ENCODE results near the gene NR4A1.

The NR4A1 gene

DNA sequence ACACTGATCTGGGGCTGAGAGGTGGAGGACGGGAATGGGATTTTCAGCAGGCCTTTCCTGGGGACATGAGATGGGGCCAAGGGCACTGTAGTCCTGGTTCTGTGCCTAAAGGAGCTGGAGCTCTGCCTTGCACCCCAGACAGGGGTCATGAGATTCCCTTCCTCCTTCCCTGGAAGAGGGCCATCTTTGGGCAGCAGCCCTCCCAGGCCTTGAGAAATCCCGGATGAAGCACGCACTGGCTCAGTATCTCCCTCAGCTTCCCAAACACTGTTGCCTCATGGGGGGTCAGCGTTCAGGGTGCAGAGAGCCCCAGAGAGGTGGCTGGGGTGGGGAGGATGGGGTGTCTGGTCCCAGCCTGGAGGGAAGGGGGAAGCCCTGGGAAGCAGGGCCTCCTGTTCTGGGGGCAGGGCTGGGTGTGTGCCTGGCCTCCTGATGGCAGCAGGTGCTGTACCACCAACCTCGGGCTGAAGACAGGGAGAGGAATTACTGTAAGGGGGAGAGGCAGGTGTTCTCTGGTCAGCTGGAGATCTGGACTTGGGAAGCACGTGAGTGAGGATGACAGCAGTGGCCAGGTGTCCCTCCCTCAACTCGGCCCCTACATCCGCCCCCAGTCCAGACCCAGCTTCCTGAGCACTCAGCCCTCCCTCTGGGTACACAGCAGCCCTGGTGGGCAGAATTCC, 8.4 kb upstream of the NR4A1 start:
- no peak for DNase-seq

DNA sequence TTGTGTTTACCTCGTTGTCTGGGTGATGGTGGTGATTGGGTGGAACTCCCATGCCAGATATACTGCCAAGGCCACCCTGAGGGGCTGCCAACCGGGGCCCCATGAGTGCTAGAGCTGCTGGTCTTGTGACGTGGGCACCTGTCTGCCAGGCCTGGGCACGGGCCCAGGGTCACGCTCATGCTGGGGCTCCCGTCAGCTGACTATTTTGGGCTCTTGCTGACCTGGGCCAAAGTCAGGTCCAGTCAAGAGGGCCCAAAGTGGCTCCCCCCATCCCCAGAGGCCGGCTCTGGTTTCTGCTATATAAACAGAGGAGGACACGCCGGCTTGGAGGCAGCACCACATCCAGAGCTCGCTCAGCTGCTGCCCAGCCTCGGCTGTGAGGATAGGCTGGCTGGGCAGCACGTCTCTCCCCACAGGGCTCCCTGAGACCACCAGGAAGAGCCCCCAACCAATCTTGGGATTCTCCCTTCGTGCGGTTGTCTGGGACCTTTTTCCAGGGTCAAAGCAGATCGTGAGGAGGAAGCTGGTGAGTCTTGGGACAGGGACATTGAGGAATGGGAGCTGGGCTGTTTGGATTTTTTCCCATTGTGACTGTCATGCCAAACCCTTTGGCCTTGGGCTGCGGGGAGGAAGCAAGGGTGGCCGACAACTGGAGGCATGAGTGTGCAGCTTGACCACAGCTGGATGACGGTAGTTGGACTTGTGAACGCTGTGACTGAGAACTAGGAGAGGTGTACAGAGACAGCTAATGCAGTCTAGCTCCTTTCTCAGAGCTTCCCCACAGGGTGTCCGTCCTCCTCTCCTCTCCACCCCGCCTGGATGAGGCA, 7.6 kb upstream of the NR4A1 start:
- DNase-seq = no peak

DNA sequence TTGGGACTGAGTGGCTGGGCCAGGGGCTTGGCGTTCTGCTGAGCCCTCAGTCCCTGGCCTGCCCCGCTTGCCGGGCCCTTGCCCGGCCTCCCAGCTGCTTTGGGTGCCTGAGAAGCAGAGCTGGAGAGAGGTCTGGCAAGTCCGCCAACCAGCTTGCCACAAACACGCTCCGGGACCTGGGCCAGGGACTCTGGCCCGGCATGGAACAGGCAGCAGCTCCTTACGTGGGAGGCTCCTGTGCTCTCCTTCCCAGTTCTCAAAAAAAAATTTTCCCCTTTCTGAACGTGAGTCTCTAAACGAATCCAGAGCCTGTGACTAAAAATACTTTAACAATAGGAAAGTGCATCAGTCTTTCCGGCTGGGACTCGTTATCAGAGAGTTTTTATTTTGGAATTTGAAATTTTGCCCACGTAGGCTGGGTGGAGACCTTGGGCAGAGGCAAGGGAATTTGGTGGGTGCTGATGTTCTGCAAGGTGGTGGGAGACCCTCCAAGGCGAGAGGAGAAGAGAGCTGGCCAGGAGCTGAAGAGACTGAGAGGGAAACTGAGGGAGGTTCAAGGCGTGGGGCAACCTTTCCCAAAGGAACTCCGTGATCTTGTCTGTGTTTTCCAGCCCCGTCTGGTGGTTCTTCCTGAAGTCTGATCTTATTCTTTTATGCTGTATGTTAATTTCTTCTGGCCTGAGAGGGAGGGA, 6.8 kb upstream of the NR4A1 start:
- DNase-seq = no peak

GRCh38 chr12:52045794-52046199, 5.4 kb upstream of the NR4A1 start:
- no peak for DNase-seq

DNA sequence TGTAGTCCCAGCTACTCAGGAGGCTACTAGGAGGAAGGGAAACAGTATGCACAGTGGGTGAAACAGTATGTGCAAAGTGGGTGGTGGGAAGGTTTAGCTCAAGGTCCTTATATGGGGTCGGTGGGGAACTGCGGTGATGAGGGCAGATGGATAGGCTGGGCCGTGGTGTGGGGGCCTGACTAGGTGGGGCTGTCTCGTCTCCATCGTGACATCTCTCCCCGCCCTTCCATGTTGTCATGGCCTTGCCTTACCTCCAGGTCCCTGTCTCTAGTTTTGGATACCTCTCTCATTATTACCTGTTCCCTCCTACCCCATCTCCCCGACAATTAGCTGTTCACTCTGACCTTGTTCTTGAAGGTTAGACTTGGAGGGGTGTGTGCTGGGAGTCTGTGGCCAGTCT, 4.4 kb upstream of the NR4A1 start:
- DNase-seq = no peak

- no peak for DNase-seq
Observed at GRCh38 chr12:52049286-52049685, 2.0 kb upstream of the NR4A1 start.

DNA sequence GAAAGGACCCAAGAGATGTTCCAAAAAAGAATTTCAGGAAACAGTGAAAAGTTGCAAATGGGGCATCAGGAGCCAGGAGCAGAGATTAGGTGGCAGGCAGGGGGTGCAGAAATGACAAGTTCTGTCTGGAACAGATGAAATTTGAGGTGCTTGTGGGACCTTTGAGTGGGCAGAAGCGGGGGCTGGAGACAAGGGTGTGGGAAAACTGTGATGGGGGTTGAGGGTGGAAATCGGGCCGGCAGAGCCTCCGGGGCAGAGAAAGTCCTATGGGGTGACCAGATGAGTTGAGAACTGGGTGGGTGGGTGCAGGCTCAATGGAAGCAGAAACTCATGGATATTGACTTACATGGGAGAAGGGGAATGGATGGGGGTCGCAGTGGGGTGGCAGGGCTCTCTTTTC, 1.6 kb upstream of the NR4A1 start:
- DNase-seq = no peak

DNA sequence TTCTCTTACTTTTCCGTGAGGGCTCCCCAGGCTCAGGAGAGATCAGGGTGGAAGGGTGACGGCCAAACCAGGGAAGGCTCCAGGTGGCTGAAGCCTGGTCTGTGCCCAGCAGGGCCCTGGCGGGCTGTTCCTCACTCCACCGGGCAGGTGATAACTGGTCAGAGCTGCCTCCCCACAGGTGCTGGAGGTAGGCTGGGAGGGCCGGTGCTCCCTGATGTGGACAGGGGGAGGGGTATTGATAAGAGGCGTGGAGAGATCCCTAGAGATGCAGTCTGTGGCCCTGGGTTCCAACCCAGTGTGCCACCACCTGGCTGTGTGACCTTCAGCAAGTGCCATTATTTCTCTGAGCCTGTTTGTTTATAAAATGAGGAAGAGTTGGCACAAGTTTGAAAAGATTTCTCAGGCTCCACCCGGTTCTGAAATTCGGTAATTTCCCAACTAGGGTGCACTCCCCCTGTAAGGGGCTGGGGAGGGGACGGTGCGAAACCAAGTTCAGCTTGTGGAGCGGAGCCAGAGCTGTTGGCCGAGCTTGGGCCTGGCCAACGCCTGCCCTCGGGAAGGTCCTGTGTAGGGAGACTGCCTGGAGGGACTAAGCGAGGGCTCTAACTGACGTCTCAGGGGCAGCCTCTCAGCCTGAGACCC, 1.0 kb upstream of the NR4A1 start:
- no peak for DNase-seq

GRCh38 chr12:52052468-52053186, 1.4 kb downstream of the NR4A1 start:
- peak; percentile 75 for DNase-seq

DNA sequence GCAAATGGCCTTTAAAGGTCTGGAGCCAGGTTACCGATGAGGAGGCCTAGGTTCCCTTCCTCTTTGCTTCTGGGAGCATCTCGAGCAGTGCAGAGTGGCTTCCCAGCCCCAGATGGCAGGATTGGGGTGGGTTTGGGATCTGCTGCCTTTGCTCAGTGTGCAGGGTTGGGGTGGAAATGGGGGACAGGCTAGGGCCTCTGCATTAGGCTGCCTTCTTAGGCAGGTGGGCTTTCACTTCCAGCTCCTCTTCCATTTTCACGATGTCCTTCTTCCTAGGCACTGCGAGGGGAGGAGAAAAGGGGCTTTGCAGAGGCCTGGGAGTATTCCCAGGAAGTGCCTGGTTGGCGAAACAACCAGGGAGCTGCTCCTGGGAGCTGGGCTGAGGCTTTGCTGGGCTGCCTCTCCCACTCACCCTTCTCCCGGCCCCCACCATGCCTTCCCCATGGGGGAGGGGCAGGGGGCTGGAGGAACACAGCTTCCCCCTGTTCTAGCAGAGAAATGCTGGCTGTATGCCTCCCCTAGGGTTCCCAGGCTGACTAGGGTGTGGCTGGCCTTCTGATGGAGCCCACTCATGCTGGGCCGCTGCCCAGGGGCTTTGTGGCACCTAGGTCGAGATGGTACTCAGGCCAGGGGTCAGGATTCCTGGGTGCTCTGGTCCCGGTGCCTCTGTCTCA, 2.4 kb downstream of the NR4A1 start:
- no peak for DNase-seq

DNA sequence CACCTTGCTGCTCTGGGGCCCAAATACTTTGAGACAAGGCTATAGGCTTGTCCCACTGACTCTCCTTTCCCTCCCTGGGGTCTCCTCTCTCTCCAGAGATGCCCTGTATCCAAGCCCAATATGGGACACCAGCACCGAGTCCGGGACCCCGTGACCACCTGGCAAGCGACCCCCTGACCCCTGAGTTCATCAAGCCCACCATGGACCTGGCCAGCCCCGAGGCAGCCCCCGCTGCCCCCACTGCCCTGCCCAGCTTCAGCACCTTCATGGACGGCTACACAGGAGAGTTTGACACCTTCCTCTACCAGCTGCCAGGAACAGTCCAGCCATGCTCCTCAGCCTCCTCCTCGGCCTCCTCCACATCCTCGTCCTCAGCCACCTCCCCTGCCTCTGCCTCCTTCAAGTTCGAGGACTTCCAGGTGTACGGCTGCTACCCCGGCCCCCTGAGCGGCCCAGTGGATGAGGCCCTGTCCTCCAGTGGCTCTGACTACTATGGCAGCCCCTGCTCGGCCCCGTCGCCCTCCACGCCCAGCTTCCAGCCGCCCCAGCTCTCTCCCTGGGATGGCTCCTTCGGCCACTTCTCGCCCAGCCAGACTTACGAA, 3.1 kb downstream of the NR4A1 start:
- DNase-seq = no peak

DNA sequence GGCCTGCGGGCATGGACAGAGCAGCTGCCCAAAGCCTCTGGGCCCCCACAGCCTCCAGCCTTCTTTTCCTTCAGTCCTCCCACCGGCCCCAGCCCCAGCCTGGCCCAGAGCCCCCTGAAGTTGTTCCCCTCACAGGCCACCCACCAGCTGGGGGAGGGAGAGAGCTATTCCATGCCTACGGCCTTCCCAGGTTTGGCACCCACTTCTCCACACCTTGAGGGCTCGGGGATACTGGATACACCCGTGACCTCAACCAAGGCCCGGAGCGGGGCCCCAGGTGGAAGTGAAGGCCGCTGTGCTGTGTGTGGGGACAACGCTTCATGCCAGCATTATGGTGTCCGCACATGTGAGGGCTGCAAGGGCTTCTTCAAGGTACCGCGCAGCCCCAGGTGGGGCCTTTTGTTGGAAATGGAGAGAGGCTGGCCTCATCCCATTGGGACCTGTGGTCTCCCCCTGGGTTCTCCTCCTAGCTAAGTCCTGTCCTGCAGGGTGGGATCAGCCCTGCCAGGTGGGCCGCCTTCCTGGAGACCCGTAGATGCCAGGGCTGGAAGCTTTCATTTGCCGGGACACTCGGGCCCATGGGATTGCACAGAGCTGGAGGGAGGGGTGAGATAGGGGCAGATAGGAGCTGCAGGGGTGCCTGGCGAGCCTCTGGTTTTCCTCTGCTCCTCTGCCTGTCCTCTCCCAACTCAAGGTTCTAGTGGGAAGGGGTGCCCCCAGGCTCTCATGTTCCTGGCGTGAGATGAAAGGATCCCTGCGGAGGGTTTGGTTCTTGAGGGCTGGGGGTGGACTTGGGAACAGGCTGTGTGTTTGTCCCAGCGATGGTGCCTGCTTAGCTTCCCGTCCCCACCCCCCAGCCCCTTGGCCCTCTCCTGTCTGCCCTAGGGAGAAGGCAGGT, 3.8 kb downstream of the NR4A1 start:
- DNase-seq = peak; percentile 68

GRCh38 chr12:52055731-52056711, 4.8 kb downstream of the NR4A1 start:
- DNase-seq = no peak

- DNase-seq = no peak
Observed at GRCh38 chr12:52056801-52057637, 5.8 kb downstream of the NR4A1 start.

DNA sequence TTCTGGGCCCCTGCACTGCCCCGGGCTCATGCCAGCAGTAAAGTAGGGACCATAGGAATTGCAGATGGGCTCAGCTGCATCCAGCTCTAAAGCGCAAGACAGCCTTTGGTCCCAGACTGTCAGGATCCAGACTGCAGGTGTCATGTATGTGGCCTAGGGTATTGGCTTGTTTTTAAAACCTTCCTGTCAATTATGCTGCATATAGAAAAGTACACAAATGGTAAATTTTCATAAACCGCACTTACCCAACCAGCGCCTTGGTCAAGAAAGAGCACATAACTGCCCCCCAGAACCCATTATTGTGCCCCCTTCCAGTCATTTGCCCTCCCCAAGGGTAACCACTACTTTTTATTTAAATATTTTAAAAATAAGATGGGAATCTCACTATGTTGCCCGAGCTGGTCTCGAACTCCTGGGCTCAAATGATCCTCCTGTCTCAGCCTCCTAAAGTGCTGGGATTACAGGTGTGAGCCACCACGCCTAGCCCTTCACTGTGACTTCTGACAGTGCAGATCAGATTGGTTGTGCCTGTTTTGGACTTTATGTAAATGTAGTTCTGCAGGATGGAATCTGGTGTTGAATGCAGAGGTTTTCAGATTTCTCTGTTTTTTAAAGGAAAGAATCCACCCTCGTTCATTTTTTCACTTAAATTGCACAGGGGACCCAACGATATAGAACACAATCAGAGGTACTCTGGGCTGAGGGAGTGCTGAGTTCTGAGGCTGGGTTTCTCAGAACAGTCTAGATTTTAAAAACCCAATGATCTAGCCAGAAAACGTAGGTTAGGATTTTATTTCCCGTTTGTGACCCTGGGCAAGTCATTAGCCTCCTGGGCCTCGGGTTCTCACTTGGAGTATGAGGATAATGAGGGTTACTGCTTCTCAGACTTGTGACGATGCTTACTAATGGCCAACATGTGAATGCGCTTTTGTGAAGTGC, 6.7 kb downstream of the NR4A1 start:
- no peak for DNase-seq

DNA sequence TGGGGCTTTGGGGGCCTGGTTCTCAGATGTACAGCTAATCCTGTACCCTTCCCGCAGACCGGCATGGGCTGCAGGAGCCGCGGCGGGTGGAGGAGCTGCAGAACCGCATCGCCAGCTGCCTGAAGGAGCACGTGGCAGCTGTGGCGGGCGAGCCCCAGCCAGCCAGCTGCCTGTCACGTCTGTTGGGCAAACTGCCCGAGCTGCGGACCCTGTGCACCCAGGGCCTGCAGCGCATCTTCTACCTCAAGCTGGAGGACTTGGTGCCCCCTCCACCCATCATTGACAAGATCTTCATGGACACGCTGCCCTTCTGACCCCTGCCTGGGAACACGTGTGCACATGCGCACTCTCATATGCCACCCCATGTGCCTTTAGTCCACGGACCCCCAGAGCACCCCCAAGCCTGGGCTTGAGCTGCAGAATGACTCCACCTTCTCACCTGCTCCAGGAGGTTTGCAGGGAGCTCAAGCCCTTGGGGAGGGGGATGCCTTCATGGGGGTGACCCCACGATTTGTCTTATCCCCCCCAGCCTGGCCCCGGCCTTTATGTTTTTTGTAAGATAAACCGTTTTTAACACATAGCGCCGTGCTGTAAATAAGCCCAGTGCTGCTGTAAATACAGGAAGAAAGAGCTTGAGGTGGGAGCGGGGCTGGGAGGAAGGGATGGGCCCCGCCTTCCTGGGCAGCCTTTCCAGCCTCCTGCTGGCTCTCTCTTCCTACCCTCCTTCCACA, 7.6 kb downstream of the NR4A1 start:
- DNase-seq = no peak
